Measurements from ENCODE around the gene SPDYE4.

Gene SPDYE4

GRCh38 chr17:8753976-8754440 lies 4.3 kb downstream of the SPDYE4 start:
- TF ChIP-seq GATA3 (IDR thresholded peaks at IDR 0.05; ENCODE audit: low read depth, low read length) (no peak), GATA2 (IDR thresholded peaks at IDR 0.05; ENCODE audit: low read depth, low read length) (no peak)

GRCh38 chr17:8753136-8753975 lies 5.0 kb downstream of the SPDYE4 start:
- TF ChIP-seq GATA2 (IDR thresholded peaks at IDR 0.05; ENCODE audit: low read depth, low read length), result no peak
- no peak for TF ChIP-seq GATA3 (IDR thresholded peaks at IDR 0.05; ENCODE audit: low read depth, low read length)

GRCh38 chr17:8749616-8750015 lies 8.7 kb downstream of the SPDYE4 start:
- TF ChIP-seq GATA3 (IDR thresholded peaks at IDR 0.05; ENCODE audit: low read depth, low read length) (no peak), GATA2 (IDR thresholded peaks at IDR 0.05; ENCODE audit: low read depth, low read length) (no peak)

- no peak for TF ChIP-seq GATA2 (IDR thresholded peaks at IDR 0.05; ENCODE audit: low read depth, low read length)
- TF ChIP-seq GATA3 (IDR thresholded peaks at IDR 0.05; ENCODE audit: low read depth, low read length), result no peak
Measured at GRCh38 chr17:8747742-8748141, 10.6 kb downstream of the SPDYE4 start.

GRCh38 chr17:8746501-8747236 lies 11.7 kb downstream of the SPDYE4 start:
- no peak for TF ChIP-seq GATA2 (IDR thresholded peaks at IDR 0.05; ENCODE audit: low read depth, low read length)
- no peak for TF ChIP-seq GATA3 (IDR thresholded peaks at IDR 0.05; ENCODE audit: low read depth, low read length)

- TF ChIP-seq GATA2 (IDR thresholded peaks at IDR 0.05; ENCODE audit: low read depth, low read length), result no peak
- TF ChIP-seq GATA3 (IDR thresholded peaks at IDR 0.05; ENCODE audit: low read depth, low read length), result no peak
Measured at GRCh38 chr17:8745586-8746500, 12.5 kb downstream of the SPDYE4 start.

GRCh38 chr17:8744086-8744785 lies 14.1 kb downstream of the SPDYE4 start:
- no peak for TF ChIP-seq GATA2 (IDR thresholded peaks at IDR 0.05; ENCODE audit: low read depth, low read length)

- TF ChIP-seq GATA2 (IDR thresholded peaks at IDR 0.05; ENCODE audit: low read depth, low read length) (no peak), GATA3 (IDR thresholded peaks at IDR 0.05; ENCODE audit: low read depth, low read length) (no peak)
Measured at GRCh38 chr17:8742819-8743218, 15.5 kb downstream of the SPDYE4 start.

GRCh38 chr17:8742274-8742673 lies 16.1 kb downstream of the SPDYE4 start:
- TF ChIP-seq GATA3 (IDR thresholded peaks at IDR 0.05; ENCODE audit: low read depth, low read length) (no peak), GATA2 (IDR thresholded peaks at IDR 0.05; ENCODE audit: low read depth, low read length) (no peak)

- TF ChIP-seq GATA3 (IDR thresholded peaks at IDR 0.05; ENCODE audit: low read depth, low read length) (no peak), GATA2 (IDR thresholded peaks at IDR 0.05; ENCODE audit: low read depth, low read length) (no peak)
Measured at GRCh38 chr17:8741771-8742170, 16.6 kb downstream of the SPDYE4 start.

- TF ChIP-seq GATA2 (IDR thresholded peaks at IDR 0.05; ENCODE audit: low read depth, low read length), result no peak
- no peak for TF ChIP-seq GATA3 (IDR thresholded peaks at IDR 0.05; ENCODE audit: low read depth, low read length)
Measured at GRCh38 chr17:8741366-8741765, 17.0 kb downstream of the SPDYE4 start.

- TF ChIP-seq GATA3 (IDR thresholded peaks at IDR 0.05; ENCODE audit: low read depth, low read length) (no peak), GATA2 (IDR thresholded peaks at IDR 0.05; ENCODE audit: low read depth, low read length) (no peak)
Measured at GRCh38 chr17:8740486-8740885, 17.9 kb downstream of the SPDYE4 start.

GRCh38 chr17:8739097-8739496 lies 19.2 kb downstream of the SPDYE4 start:
- TF ChIP-seq GATA2 (IDR thresholded peaks at IDR 0.05; ENCODE audit: low read depth, low read length) (no peak), GATA3 (IDR thresholded peaks at IDR 0.05; ENCODE audit: low read depth, low read length) (no peak)
